ENCODE data around the gene MCF2L2.

MCF2L2 gene

DNA sequence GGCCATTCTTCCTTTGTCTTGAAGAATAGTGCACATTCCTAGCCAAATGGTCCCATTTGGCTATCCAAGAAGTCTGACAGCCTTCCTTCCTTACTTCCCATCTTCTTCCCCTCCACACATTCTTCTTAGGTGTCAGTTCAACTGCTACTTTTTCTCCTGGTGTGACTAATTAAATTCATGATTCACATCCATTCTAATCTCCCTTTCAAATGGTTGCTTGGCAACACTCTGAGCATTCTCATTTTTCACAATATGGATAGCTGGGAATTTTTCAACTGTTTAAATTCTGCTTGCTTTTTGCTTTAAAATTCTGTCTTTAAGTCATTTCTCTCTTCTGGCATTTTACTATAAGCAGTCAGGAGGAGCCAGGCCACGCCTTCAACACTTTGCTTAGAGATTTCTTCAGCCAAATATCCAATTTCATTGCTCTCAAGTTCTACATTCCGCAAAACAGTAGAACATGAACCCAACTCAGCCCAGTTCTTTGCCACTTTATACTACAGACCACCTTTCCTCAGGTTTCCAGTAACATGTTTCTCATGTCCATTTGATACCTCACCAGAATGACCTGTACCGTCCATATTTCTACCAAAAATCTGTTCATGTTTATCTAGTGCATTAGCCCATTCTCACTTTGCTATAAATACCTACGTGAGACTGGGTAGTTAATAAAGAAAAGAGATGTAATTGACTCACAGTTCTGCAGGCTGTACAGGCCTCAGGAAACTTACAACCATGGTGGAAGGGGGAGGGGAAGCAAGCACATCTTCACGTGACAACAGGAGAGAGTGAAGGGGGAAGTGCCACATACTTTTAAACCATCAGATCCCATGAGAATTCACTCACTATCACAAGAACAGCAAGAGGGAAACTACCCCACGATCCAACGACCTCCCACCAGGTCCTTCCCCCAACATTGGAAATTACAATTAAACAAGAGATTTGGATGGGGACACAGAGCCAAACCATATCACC lies 31.9 kb upstream of the MCF2L2 start:
- no peak overlapping the region for H3K27ac ChIP-seq (ENCODE audit: low read depth, low read length)
- H3K4me1 ChIP-seq (ENCODE audit: control insufficient read depth, insufficient read depth, low read length) = no peaks in the 10 kb centered on the region
- H3K9me3 ChIP-seq (ENCODE audit: control insufficient read depth, insufficient read depth, low read depth, low read length) = peaks cover 7% of the 10 kb centered on the region; the same call in 1 of the 2 replicates
- no peak overlapping the region for H3K4me3 ChIP-seq (ENCODE audit: low read depth, low read length)
- peaks cover 4% of the 10 kb centered on the region for H3K36me3 ChIP-seq (ENCODE audit: control insufficient read depth, insufficient read depth, low read length)
- H3K9ac ChIP-seq (ENCODE audit: low read length) = no peak overlapping the region
- no peaks in the 10 kb centered on the region for H3K27me3 ChIP-seq (ENCODE audit: control insufficient read depth, insufficient read depth, low read length)

DNA sequence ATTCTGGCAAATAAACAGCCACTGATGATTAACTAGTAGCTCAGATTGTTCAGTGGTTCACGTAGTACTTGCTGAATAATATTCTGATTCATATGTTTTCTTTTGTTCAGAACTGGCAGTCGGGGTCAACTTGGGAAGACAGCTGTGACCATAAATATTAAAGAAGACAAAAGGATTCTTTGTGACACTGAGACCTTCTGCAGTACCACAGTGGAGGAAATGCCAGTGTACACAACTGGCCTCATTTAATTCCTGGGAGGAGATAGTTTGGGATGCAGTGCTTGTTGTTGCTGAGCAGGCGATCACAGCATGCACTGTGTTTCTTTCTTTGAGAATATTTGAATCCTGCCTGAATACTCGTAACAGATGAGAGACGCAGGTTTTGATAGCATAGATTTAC lies 26.7 kb upstream of the MCF2L2 start:
- Histone ChIP-seq H3K4me3 (ENCODE audit: low read depth, low read length) (no peak overlapping the region), H3K36me3 (ENCODE audit: control insufficient read depth, insufficient read depth, low read length) (peaks cover 43% of the 10 kb centered on the region), H3K27me3 (ENCODE audit: control insufficient read depth, insufficient read depth, low read length) (no peaks in the 10 kb centered on the region)

DNA sequence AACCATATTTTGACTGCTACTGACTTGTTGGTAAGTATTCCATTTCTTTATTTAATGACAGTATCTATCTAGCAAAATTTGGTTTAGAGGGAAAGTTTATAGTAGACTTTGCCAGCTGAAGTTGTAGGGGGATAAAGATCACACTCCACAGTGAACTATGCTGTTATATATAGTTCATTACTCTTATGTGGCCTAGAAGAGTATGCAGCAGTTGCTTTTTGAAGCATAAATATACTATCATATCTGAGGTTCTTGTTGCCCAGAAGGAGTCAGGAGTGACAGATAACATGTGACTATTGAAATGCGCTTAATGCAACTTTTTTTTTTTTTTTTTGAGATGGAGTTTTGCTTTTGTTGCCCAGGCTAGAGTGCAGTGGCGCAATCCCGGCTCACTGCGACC lies 25.6 kb upstream of the MCF2L2 start:
- Histone ChIP-seq H3K4me3 (ENCODE audit: low read depth, low read length) (no peak overlapping the region), H3K36me3 (ENCODE audit: control insufficient read depth, insufficient read depth, low read length) (peaks cover 43% of the 10 kb centered on the region), H3K27ac (ENCODE audit: low read depth, low read length) (no peak overlapping the region)

More for the DNA sequence above, 26.7 kb upstream of the MCF2L2 start:
- no peaks in the 10 kb centered on the region for H3K9me3 ChIP-seq (ENCODE audit: control insufficient read depth, insufficient read depth, low read depth, low read length)
- H3K4me1 ChIP-seq (ENCODE audit: control insufficient read depth, insufficient read depth, low read length) = no peaks in the 10 kb centered on the region
- H3K9ac ChIP-seq (ENCODE audit: low read length) = no peak overlapping the region
- no peak overlapping the region for H3K27ac ChIP-seq (ENCODE audit: low read depth, low read length)

DNA sequence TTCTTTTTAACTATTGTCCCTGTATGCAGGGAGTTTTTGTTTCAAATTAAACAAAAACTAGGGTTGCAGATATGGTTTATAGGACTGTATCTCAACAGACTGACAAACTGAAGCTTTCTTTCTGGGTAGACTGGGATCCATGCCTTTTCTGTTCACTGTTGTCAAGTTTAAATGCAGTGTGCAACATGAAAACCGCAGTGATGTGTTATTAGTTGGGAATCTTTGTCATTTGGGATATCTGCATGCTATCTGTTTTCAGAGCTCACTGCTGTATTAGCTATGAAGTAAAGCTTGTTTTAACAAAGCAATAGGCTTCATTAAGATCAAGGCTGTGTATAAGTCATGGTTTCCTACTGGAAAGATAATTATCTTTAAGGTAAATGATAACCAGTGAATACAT lies 21.4 kb upstream of the MCF2L2 start:
- Histone ChIP-seq H3K36me3 (ENCODE audit: control insufficient read depth, insufficient read depth, low read length) (peaks cover 33% of the 10 kb centered on the region), H3K27ac (ENCODE audit: low read depth, low read length) (no peak overlapping the region), H3K9me3 (ENCODE audit: control insufficient read depth, insufficient read depth, low read depth, low read length) (no peaks in the 10 kb centered on the region), H3K4me3 (ENCODE audit: low read depth, low read length) (peak overlapping the region; percentile 16; the same call in 1 of the 2 replicates), H3K27me3 (ENCODE audit: control insufficient read depth, insufficient read depth, low read length) (no peaks in the 10 kb centered on the region), H3K9ac (ENCODE audit: low read length) (no peak overlapping the region), H3K4me1 (ENCODE audit: control insufficient read depth, insufficient read depth, low read length) (peaks cover 3% of the 10 kb centered on the region; the same call in 1 of the 2 replicates)

More for the DNA sequence above, 25.6 kb upstream of the MCF2L2 start:
- Histone ChIP-seq H3K9ac (ENCODE audit: low read length) (no peak overlapping the region), H3K4me1 (ENCODE audit: control insufficient read depth, insufficient read depth, low read length) (no peaks in the 10 kb centered on the region; the same call in 1 of the 2 replicates), H3K27me3 (ENCODE audit: control insufficient read depth, insufficient read depth, low read length) (no peaks in the 10 kb centered on the region), H3K9me3 (ENCODE audit: control insufficient read depth, insufficient read depth, low read depth, low read length) (no peaks in the 10 kb centered on the region)

DNA sequence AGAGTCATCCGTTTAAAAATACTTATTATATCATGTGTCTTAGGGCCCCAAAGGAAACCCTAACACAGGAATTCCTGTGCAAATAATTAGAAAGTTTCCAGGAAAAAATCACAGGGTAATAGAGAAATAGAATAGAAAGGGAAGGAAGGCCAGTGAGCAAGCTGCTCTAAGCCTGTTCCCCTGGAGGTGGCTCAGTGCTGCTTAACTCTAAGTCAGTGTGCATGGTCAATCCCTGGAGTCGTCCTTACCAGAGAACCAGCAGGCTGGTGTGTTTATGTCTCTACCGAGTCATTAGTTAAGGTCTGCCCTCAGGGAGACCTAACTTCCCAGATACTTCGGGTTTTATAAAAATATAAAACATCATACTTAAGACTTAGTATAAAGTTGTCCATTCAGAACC lies 21.0 kb upstream of the MCF2L2 start:
- H3K4me1 ChIP-seq (ENCODE audit: control insufficient read depth, insufficient read depth, low read length) = peaks cover 3% of the 10 kb centered on the region; the same call in 1 of the 2 replicates
- no peak overlapping the region for H3K9ac ChIP-seq (ENCODE audit: low read length)
- no peaks in the 10 kb centered on the region for H3K9me3 ChIP-seq (ENCODE audit: control insufficient read depth, insufficient read depth, low read depth, low read length)
- H3K36me3 ChIP-seq (ENCODE audit: control insufficient read depth, insufficient read depth, low read length) = peaks cover 30% of the 10 kb centered on the region
- H3K4me3 ChIP-seq (ENCODE audit: low read depth, low read length) = peak overlapping the region; percentile 16; the same call in 1 of the 2 replicates
- no peak overlapping the region for H3K27ac ChIP-seq (ENCODE audit: low read depth, low read length)
- no peaks in the 10 kb centered on the region for H3K27me3 ChIP-seq (ENCODE audit: control insufficient read depth, insufficient read depth, low read length)

DNA sequence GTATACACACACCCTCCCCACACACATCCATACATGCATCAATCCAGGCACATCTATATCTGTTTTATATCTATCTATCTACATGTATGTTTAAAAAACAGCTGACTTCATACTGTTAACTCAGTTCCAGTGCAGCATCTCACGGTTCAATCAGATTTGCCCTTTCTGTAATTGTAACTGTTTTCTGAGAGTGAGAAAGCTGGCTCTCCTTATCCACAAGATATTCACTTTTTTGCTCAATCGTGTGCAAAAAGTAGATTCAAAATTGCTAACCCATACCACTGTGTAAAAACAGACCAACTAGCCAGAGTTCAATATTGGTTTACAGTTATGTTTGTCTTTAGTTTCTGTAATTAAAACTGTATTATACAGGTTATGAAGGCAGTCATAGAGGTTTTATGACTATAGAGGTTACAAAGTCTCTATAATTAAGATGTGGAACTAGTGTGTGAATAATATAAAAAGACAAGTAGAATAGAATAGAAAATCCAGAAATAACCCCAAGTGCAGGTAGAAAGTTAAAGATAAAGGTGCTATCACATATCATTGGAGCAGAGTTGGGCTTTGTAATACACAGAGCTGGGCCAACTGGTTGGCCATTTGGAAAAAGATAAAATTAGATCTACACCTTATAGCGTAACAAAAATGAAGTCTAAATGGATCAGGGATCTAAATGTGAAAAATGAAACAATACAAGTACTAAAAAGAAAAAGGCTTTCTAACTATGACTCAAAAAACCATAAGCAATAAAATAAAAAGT lies 20.1 kb upstream of the MCF2L2 start:
- H3K9ac ChIP-seq (ENCODE audit: low read length) = peak overlapping the region; percentile 95
- peaks cover 22% of the 10 kb centered on the region for H3K36me3 ChIP-seq (ENCODE audit: control insufficient read depth, insufficient read depth, low read length)
- H3K4me3 ChIP-seq (ENCODE audit: low read depth, low read length) = peak overlapping the region; percentile 91
- peaks cover 6% of the 10 kb centered on the region for H3K9me3 ChIP-seq (ENCODE audit: control insufficient read depth, insufficient read depth, low read depth, low read length)
- peaks cover 3% of the 10 kb centered on the region; the same call in 1 of the 2 replicates for H3K4me1 ChIP-seq (ENCODE audit: control insufficient read depth, insufficient read depth, low read length)
- H3K27ac ChIP-seq (ENCODE audit: low read depth, low read length) = no peak overlapping the region; the same call in 1 of the 2 replicates
- no peaks in the 10 kb centered on the region for H3K27me3 ChIP-seq (ENCODE audit: control insufficient read depth, insufficient read depth, low read length)

DNA sequence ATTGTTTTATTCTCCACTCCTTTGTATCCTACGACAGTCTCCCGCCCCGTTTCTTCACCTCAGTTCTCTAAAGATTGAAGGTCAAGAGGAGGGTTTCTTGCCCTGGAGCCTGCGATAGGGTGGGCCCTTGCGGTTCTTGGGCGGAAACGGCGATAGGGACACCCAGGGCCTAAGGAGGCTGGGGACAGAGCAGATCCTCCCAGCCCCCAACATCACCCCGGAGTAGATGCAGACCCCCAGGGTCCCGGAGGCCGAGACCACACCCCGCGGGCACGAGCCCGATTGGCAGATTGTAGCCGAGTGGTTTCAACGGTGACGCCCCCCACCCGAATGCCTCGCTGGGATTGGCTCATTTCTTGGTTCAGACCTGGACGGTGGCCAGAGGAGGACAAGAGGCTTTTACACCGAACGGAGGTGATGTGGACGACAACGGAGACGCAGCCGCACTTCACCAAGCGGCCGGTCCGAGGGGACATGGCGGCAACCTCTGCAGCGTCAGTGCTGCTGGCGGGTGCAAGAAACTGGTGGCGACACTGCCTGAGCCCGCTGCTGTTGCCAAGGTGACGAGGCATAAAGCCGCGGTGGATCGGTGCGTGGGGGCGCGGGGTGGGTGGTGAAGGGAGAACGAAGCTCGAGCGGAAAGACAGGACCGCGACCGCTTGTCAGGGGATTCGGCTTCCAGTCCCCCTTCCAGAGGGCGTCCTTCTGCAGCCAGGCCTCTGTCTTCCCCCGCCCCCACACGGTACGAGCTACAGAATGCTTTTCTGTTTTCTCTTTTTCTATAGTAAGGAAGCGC lies 19.0 kb upstream of the MCF2L2 start:
- Histone ChIP-seq H3K9me3 (ENCODE audit: control insufficient read depth, insufficient read depth, low read depth, low read length) (peaks cover 12% of the 10 kb centered on the region), H3K4me3 (ENCODE audit: low read depth, low read length) (peak overlapping the region; percentile 91), H3K4me1 (ENCODE audit: control insufficient read depth, insufficient read depth, low read length) (peaks cover 3% of the 10 kb centered on the region; the same call in 1 of the 2 replicates), H3K27me3 (ENCODE audit: control insufficient read depth, insufficient read depth, low read length) (no peaks in the 10 kb centered on the region), H3K36me3 (ENCODE audit: control insufficient read depth, insufficient read depth, low read length) (peaks cover 10% of the 10 kb centered on the region; the same call in 1 of the 2 replicates), H3K9ac (ENCODE audit: low read length) (peak overlapping the region; percentile 95), H3K27ac (ENCODE audit: low read depth, low read length) (peak overlapping the region; percentile 29; the same call in 1 of the 2 replicates)

DNA sequence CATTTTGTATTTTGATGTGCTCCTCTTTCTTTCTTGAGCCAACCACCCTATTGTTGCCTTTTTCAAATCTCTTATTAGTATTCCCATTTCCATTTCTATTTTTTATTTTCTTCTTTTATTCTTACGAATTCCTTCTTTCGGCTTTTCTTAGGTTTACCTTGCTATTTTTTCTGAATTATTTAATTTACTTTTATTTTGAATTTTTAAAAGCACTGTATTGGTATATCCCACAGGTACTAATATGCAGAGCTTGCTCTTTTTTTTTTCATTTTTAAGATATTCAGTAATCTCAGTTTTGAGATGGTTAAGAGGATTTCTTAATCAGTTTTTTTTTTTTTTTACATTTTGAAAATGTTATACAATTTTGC lies 18.4 kb upstream of the MCF2L2 start:
- H3K27ac ChIP-seq (ENCODE audit: low read depth, low read length) = peak overlapping the region; percentile 22; the same call in 1 of the 2 replicates
- 0 out of 2 replicates have a peak, but pooled peaks cover 5% of the 10 kb centered on the region for H3K36me3 ChIP-seq (ENCODE audit: control insufficient read depth, insufficient read depth, low read length)
- H3K9ac ChIP-seq (ENCODE audit: low read length) = peak overlapping the region; percentile 95
- no peaks in the 10 kb centered on the region for H3K27me3 ChIP-seq (ENCODE audit: control insufficient read depth, insufficient read depth, low read length)
- peaks cover 12% of the 10 kb centered on the region for H3K9me3 ChIP-seq (ENCODE audit: control insufficient read depth, insufficient read depth, low read depth, low read length)
- H3K4me3 ChIP-seq (ENCODE audit: low read depth, low read length) = peak overlapping the region; percentile 91
- peaks cover 3% of the 10 kb centered on the region; the same call in 1 of the 2 replicates for H3K4me1 ChIP-seq (ENCODE audit: control insufficient read depth, insufficient read depth, low read length)

DNA sequence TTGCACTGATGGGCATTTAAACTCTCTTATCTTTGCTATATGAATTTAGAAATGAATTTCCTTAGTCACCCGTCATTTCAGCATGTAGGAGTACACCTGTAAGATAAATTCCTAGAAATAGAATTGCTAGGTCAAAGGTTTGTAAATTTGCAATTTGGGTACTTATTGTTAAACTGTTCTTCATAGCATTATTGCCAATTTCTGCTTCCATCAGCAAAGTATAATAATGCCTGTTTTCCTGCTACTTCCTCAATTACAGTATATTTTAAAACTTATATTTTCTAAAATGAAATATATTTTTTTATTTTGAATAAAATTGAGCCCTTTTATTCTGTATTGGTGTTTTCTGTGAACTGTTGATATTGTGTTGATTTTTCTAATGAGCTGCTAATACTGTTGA lies 16.3 kb upstream of the MCF2L2 start:
- Histone ChIP-seq H3K9ac (ENCODE audit: low read length) (no peak overlapping the region), H3K9me3 (ENCODE audit: control insufficient read depth, insufficient read depth, low read depth, low read length) (peaks cover 12% of the 10 kb centered on the region), H3K27ac (ENCODE audit: low read depth, low read length) (no peak overlapping the region), H3K4me3 (ENCODE audit: low read depth, low read length) (no peak overlapping the region), H3K4me1 (ENCODE audit: control insufficient read depth, insufficient read depth, low read length) (peaks cover 3% of the 10 kb centered on the region; the same call in 1 of the 2 replicates), H3K36me3 (ENCODE audit: control insufficient read depth, insufficient read depth, low read length) (no peaks in the 10 kb centered on the region), H3K27me3 (ENCODE audit: control insufficient read depth, insufficient read depth, low read length) (no peaks in the 10 kb centered on the region)

Measured in HUES6 (cell line).